ENCODE measurements around the gene SLC12A9.

SLC12A9 gene

GRCh38 chr7:100819586-100819985 lies 32.9 kb upstream of the SLC12A9 start:
- H3K4me3 ChIP-seq (ENCODE audit: low read depth, low read length), result no peak overlapping the region
- TF ChIP-seq CTCF (IDR thresholded peaks at IDR 0.05; ENCODE audit: control insufficient read depth, extremely low read depth, insufficient read depth), result no peak
- DNase-seq (ENCODE audit: low read depth), result no peak

- no peak for TF ChIP-seq CTCF (IDR thresholded peaks at IDR 0.05; ENCODE audit: control insufficient read depth, extremely low read depth, insufficient read depth)
- no peak for DNase-seq (ENCODE audit: low read depth)
- no peak overlapping the region for H3K4me3 ChIP-seq (ENCODE audit: low read depth, low read length)
Observed at GRCh38 chr7:100822236-100823139, 30.0 kb upstream of the SLC12A9 start.

GRCh38 chr7:100823140-100823525 lies 29.4 kb upstream of the SLC12A9 start:
- no peak for TF ChIP-seq CTCF (IDR thresholded peaks at IDR 0.05; ENCODE audit: control insufficient read depth, extremely low read depth, insufficient read depth)
- H3K4me3 ChIP-seq (ENCODE audit: low read depth, low read length), result no peak overlapping the region
- no peak for DNase-seq (ENCODE audit: low read depth)

GRCh38 chr7:100823534-100823933 lies 29.0 kb upstream of the SLC12A9 start:
- no peak for DNase-seq (ENCODE audit: low read depth)
- H3K4me3 ChIP-seq (ENCODE audit: low read depth, low read length), result no peak overlapping the region
- no peak for TF ChIP-seq CTCF (IDR thresholded peaks at IDR 0.05; ENCODE audit: control insufficient read depth, extremely low read depth, insufficient read depth)

GRCh38 chr7:100824499-100825214 lies 27.9 kb upstream of the SLC12A9 start:
- TF ChIP-seq CTCF (IDR thresholded peaks at IDR 0.05; ENCODE audit: control insufficient read depth, extremely low read depth, insufficient read depth), result no peak
- no peak overlapping the region for H3K4me3 ChIP-seq (ENCODE audit: low read depth, low read length)
- no peak for DNase-seq (ENCODE audit: low read depth)

GRCh38 chr7:100825215-100825671 lies 27.3 kb upstream of the SLC12A9 start:
- no peak for DNase-seq (ENCODE audit: low read depth)
- H3K4me3 ChIP-seq (ENCODE audit: low read depth, low read length), result no peak overlapping the region
- TF ChIP-seq CTCF (IDR thresholded peaks at IDR 0.05; ENCODE audit: control insufficient read depth, extremely low read depth, insufficient read depth), result no peak
